H1 (cell line): ENCODE measurements around the gene NEU4. TPM values are rescaled to one million over a fixed set of nuclear protein-coding genes. Genes with fewer than 3 reads are reported as not detected.

ENCODE experiments used
- CTCF ChIA-PET: fragments of 300-600 bp; sonication (Branson Sonifier 250); formaldehyde crosslinking; loops from one replicate; lab custom pipeline; 2021; ENCODE audit not compliant: partially characterized antibody; lab: Charles Lee
- POLR2A ChIA-PET: fragments of 300-600 bp; sonication (Branson Sonifier 250); formaldehyde crosslinking; loops from one replicate; lab custom pipeline; 2021; ENCODE audit warnings: inconsistent platforms; ENCODE audit not compliant: partially characterized antibody; lab: Charles Lee
- DNase-seq, 2 experiments: peaks; one replicate each; pipeline versions ENCODE4 v3.0.0 to v3.0.0-alpha.2; 2010 to 2022; ENCODE audit warnings: low spot score in 2 of 2, low read depth in 1 of 2, mixed read lengths in 1 of 2
- FAIRE-seq: peaks from 2 replicates; lab custom pipeline; 2011; peaks lifted over from hg19 to GRCh38; lab: Jason Lieb, UNC
- H2AFZ ChIP-seq: 2 replicates; pipeline ENCODE4 v1.8.1; 2012; ENCODE audit warnings: low read length, inconsistent platforms
- H2AK5ac ChIP-seq: 2 replicates; pipeline ENCODE4 v1.6.1; 2013; ENCODE audit warnings: low read depth, low read length
- H2BK120ac ChIP-seq: replicated peaks from 2 replicates; pipeline ENCODE3; 2013; ENCODE audit warnings: low read depth, low read length, inconsistent platforms
- H2BK12ac ChIP-seq: 2 replicates; pipeline ENCODE4 v1.6.1; 2013; ENCODE audit warnings: low read depth, low read length
- H2BK15ac ChIP-seq: 2 replicates; pipeline ENCODE4 v1.6.1; 2013; ENCODE audit warnings: low read length
- H2BK20ac ChIP-seq: 2 replicates; pipeline ENCODE4 v1.6.1; 2013; ENCODE audit warnings: low read length
- H2BK5ac ChIP-seq: 2 replicates; pipeline ENCODE4 v1.6.1; 2013; ENCODE audit warnings: low read depth, low read length
- H3K14ac ChIP-seq: 2 replicates; pipeline ENCODE4 v1.6.1; 2013; ENCODE audit warnings: inconsistent platforms; ENCODE audit not compliant: insufficient read length
- H3K18ac ChIP-seq: 2 replicates; pipeline ENCODE4 v1.6.1; 2013; ENCODE audit warnings: low read length; ENCODE audit errors: extremely low read depth
- H3K23ac ChIP-seq: 2 replicates; pipeline ENCODE4 v1.6.1; 2013; ENCODE audit warnings: inconsistent platforms; ENCODE audit not compliant: insufficient read length
- H3K23me2 ChIP-seq: 2 replicates; pipeline ENCODE4 v1.6.1; 2013; ENCODE audit warnings: low read depth, low read length
- H3K27ac ChIP-seq: 2 replicates; pipeline ENCODE4 v1.6.1; 2011; ENCODE audit warnings: low read depth, low read length, inconsistent platforms
- H3K27me3 ChIP-seq, 4 experiments: replicated peaks in 1 of 4; 1 replicate in 1 of 4; 2 replicates in 3 of 4; pipeline versions ENCODE4 v1.6.1 to v1.8.1; 2011 to 2013; ENCODE audit warnings: low read length in 3 of 4, mild to moderate bottlenecking in 3 of 4, inconsistent platforms in 2 of 4, mixed read lengths in 2 of 4, moderate library complexity in 1 of 4; ENCODE audit not compliant: control insufficient read depth in 3 of 4, insufficient read depth in 3 of 4; ENCODE audit errors: extremely low read depth in 1 of 4
- H3K36me3 ChIP-seq, 4 experiments: 2 replicates each; pipeline versions ENCODE4 v1.6.1 to v1.8.1; 2011 to 2013; ENCODE audit warnings: mild to moderate bottlenecking in 4 of 4, low read length in 3 of 4, moderate library complexity in 2 of 4, control low read depth in 1 of 4, inconsistent platforms in 1 of 4; ENCODE audit not compliant: insufficient read depth in 4 of 4, control insufficient read depth in 2 of 4
- H3K4ac ChIP-seq: replicated peaks from 2 replicates; pipeline ENCODE3; 2013; ENCODE audit warnings: low read length, low read depth, mixed read lengths, inconsistent platforms; ENCODE audit not compliant: insufficient read length
- H3K4me1 ChIP-seq, 4 experiments: replicated peaks in 1 of 4; 1 replicate in 1 of 4; 2 replicates in 3 of 4; pipeline versions ENCODE4 v1.6.1 to v1.8.1; 2011 to 2013; ENCODE audit warnings: low read length in 3 of 4, inconsistent platforms in 2 of 4, mixed read lengths in 1 of 4; ENCODE audit not compliant: insufficient read depth in 4 of 4, control insufficient read depth in 3 of 4
- H3K4me2 ChIP-seq, 2 experiments: 2 replicates each; pipeline versions ENCODE4 v1.6.1 to v1.8.1; 2011 to 2013; ENCODE audit warnings: low read depth in 2 of 2, low read length in 2 of 2, control low read depth in 1 of 2, inconsistent platforms in 1 of 2, mild to moderate bottlenecking in 1 of 2; ENCODE audit not compliant: insufficient read depth in 1 of 2
- H3K4me3 ChIP-seq, 4 experiments: fragments of 200-600, 300-600 bp in 1 of 4; sonication (generic), shearing (Covaris generic), sonication (Bioruptor Twin) in 1 of 4; 2 replicates each; pipeline versions ENCODE4 v1.5.1 to v1.8.1; 2011 to 2016; ENCODE audit warnings: low read length in 4 of 4, low read depth in 3 of 4, control low read depth in 2 of 4, inconsistent platforms in 2 of 4, mild to moderate bottlenecking in 2 of 4, mixed read lengths in 1 of 4, moderate library complexity in 1 of 4; ENCODE audit not compliant: insufficient read depth in 2 of 4; ENCODE audit errors: extremely low read depth in 1 of 4
- H3K56ac ChIP-seq: replicated peaks from 2 replicates; pipeline ENCODE3; 2013; ENCODE audit warnings: low read depth, mild to moderate bottlenecking, mixed read lengths, low read length, inconsistent platforms; ENCODE audit not compliant: insufficient read length
- H3K79me1 ChIP-seq: 2 replicates; pipeline ENCODE4 v1.6.1; 2013; ENCODE audit warnings: low read depth, low read length, control low read depth
- H3K79me2 ChIP-seq, 2 experiments: 2 replicates each; pipeline versions ENCODE4 v1.6.1 to v1.8.1; 2012 to 2013; ENCODE audit warnings: low read length in 2 of 2, mild to moderate bottlenecking in 2 of 2, inconsistent platforms in 1 of 2; ENCODE audit not compliant: insufficient read depth in 2 of 2, control insufficient read depth in 1 of 2
- H3K9ac ChIP-seq, 4 experiments: replicated peaks in 1 of 4; 1 replicate in 1 of 4; 2 replicates in 3 of 4; pipeline versions ENCODE4 v1.6.1 to v1.8.1; 2011 to 2013; ENCODE audit warnings: low read depth in 3 of 4, low read length in 3 of 4, control low read depth in 2 of 4, mild to moderate bottlenecking in 2 of 4, moderate library complexity in 2 of 4, inconsistent platforms in 1 of 4; ENCODE audit errors: extremely low read depth in 1 of 4
- H3K9me3 ChIP-seq, 2 experiments: 2 replicates each; pipeline versions ENCODE4 v1.6.1 to v1.8.1; 2012 to 2013; ENCODE audit warnings: mild to moderate bottlenecking in 2 of 2, moderate library complexity in 2 of 2, control low read depth in 1 of 2, inconsistent platforms in 1 of 2, low read depth in 1 of 2, low read length in 1 of 2, mixed read lengths in 1 of 2; ENCODE audit not compliant: insufficient read depth in 2 of 2
- H4K20me1 ChIP-seq, 2 experiments: replicated peaks in 1 of 2; 2 replicates each; pipeline versions ENCODE3 to v1.8.1; 2011 to 2013; ENCODE audit warnings: inconsistent platforms in 2 of 2, low read length in 2 of 2, mild to moderate bottlenecking in 1 of 2; ENCODE audit not compliant: insufficient read depth in 2 of 2, control insufficient read depth in 1 of 2
- H4K5ac ChIP-seq: 2 replicates; pipeline ENCODE4 v1.6.1; 2013; ENCODE audit warnings: low read length, low read depth, mixed read lengths, inconsistent platforms; ENCODE audit not compliant: insufficient read length
- H4K8ac ChIP-seq: 2 replicates; pipeline ENCODE4 v1.8.0; 2013; ENCODE audit warnings: mild to moderate bottlenecking, moderate library complexity, low read length, inconsistent platforms; ENCODE audit not compliant: insufficient read depth; ENCODE audit errors: extremely low read depth
- H4K91ac ChIP-seq: replicated peaks from 2 replicates; pipeline ENCODE3; 2013; ENCODE audit warnings: low read length, mixed read lengths, inconsistent platforms; ENCODE audit not compliant: insufficient read length
- CBX8 ChIP-seq: fragments of 300-800, 300-1000 bp; sonication (generic); IDR thresholded peaks from 2 replicates; pipeline ENCODE4 v1.7.1; 2016; ENCODE audit warnings: low read depth, low read length, borderline replicate concordance
- CEBPB ChIP-seq: IDR thresholded peaks from 2 replicates; pipeline ENCODE4 v1.6.1; 2012; ENCODE audit warnings: low read depth, low read length
- CTCF ChIP-seq, 3 experiments: IDR thresholded peaks; 1 replicate in 2 of 3; 2 replicates in 1 of 3; pipeline versions ENCODE4 v1.5.1 to v1.6.1; 2011; ENCODE audit warnings: low read length in 3 of 3, mild to moderate bottlenecking in 3 of 3, inconsistent platforms in 2 of 3, low read depth in 1 of 3, moderate library complexity in 1 of 3; ENCODE audit not compliant: insufficient read depth in 1 of 3; ENCODE audit errors: control extremely low read depth in 1 of 3
- EP300 ChIP-seq, 2 experiments: IDR thresholded peaks; 1 replicate in 1 of 2; 2 replicates in 1 of 2; pipeline ENCODE4 v1.6.1; 2011 to 2012; ENCODE audit warnings: low read depth in 2 of 2, low read length in 2 of 2, mild to moderate bottlenecking in 2 of 2, borderline replicate concordance in 1 of 2, inconsistent platforms in 1 of 2, moderate library complexity in 1 of 2
- GABPA ChIP-seq: IDR thresholded peaks from 2 replicates; pipeline ENCODE4 v1.6.1; 2011; ENCODE audit warnings: mild to moderate bottlenecking, low read length, moderate library complexity, borderline replicate concordance; ENCODE audit not compliant: insufficient read depth
- HDAC2 ChIP-seq, 2 experiments: fragments of 300-600 bp in 1 of 2; sonication (generic) in 1 of 2; IDR thresholded peaks; 2 replicates each; pipeline ENCODE4 v1.6.1; 2011 to 2012; ENCODE audit warnings: low read depth in 2 of 2, low read length in 2 of 2, mild to moderate bottlenecking in 2 of 2, moderate library complexity in 2 of 2, borderline replicate concordance in 1 of 2, inconsistent platforms in 1 of 2
- RFX5 ChIP-seq: IDR thresholded peaks from 2 replicates; pipeline ENCODE4 v1.6.1; 2011; ENCODE audit warnings: low read depth, low read length, improper control_type of control experiment, borderline replicate concordance
- SP2 ChIP-seq: IDR thresholded peaks from 2 replicates; pipeline ENCODE4 v1.6.1; 2012; ENCODE audit warnings: mild to moderate bottlenecking, low read length, inconsistent platforms
- TCF12 ChIP-seq: IDR thresholded peaks from 2 replicates; pipeline ENCODE4 v1.6.1; 2011; ENCODE audit warnings: low read depth, mild to moderate bottlenecking, low read length
- YY1 ChIP-seq: IDR thresholded peaks from 2 replicates; pipeline ENCODE4 v1.6.1; 2011; ENCODE audit warnings: low read depth, mild to moderate bottlenecking, low read length
- WGBS, 2 experiments: shearing (Covaris generic) in 1 of 2; methylation state at CpG; one replicate each; pipeline versions ENCODE4 v1.1.6 to v1.1.7; 2013 to 2015; ENCODE audit warnings: low lambda C conversion rate in 2 of 2, mixed read lengths in 2 of 2, inconsistent platforms in 1 of 2, low coverage in 1 of 2, missing lambda C conversion rate in 1 of 2; ENCODE audit not compliant: insufficient replicate concordance in 2 of 2, insufficient coverage in 1 of 2, insufficient read length in 1 of 2; ENCODE audit errors: extremely low coverage in 1 of 2, missing lambda C conversion rate in 1 of 2; 5-methylcytosine and 5-hydroxymethylcytosine counted together
- polyA plus RNA-seq, 7 experiments: library from polyadenylated mRNA; depleted of rRNA in 3 of 7; stranded (reverse) in 5 of 7; unstranded in 2 of 7; fragments of >200 nt in 5 of 7; fragments of 200-250 nt in 2 of 7; gene quantifications; 1 replicate in 5 of 7; 2 replicates in 1 of 7; 4 replicates in 1 of 7; pipeline versions ENCODE4 v1.2.1 to v1.2.3, GENCODE V29; 2011 to 2013; ENCODE audit warnings: missing spikeins in 2 of 7, mixed read lengths in 2 of 7
- total RNA-seq: library from RNA; stranded (reverse); fragmentation: NEBNext Ultra II Directional; extraction: Animal tissue kit (Norgen Biotek cat#: 25700); gene quantifications from 2 replicates; pipeline ENCODE4 v1.2.1, GENCODE V29; 2021

NEU4 gene
- total and polyA plus RNA-seq, 2 of the 8 experiments (the other 6 are each of a cell fraction or from before 2014, with no cell fraction given), result 0.32 to 0.50 TPM

DNA sequence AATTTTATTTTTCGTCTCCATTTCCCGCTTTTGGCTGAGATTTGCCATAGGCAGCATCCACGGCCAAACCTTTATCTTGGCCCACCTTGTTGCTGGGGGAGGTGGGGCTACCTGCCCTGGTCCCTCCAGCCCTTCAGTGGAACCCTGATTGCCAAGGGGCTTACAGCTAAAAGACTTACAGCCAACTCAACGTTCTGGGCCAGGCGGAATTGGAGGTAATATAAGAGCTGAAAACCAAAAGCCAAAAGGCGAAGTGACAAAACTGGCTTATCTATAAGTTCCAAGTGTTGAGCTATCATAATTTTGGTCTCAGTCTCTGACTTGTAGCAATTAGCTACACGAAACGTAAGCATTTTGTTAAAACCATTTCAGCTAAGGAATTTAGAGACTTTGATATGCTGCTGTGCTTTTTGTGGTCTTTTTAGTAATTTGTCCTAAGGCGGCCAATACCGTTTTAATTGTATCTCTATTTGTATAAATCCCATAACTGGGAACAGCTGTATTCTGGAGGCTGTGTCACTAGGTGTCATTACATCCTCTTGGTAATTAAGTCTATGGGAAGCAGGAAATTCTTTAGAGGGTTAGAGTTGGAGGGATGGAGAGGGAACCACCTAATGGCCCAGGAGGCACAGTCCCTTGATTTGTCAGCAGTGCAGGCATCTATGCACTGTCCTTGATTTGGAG is 25.7 kb downstream of the NEU4 start:
- Histone ChIP-seq H3K4ac (no peak overlapping the region), H4K91ac (no peak overlapping the region), H3K9ac (no peak overlapping the region), H2BK15ac (no peak overlapping the region), H3K14ac (no peak overlapping the region), H3K79me2 (no peaks in the 10 kb centered on the region), H3K4me1 (no peaks in the 10 kb centered on the region), H4K20me1 (no peaks in the 10 kb centered on the region), H3K9me3 (no peaks in the 10 kb centered on the region), H3K56ac (no peak overlapping the region), H2BK20ac (no peak overlapping the region), H2BK12ac (no peak overlapping the region), H3K4me3 (no peak overlapping the region), H4K5ac (no peak overlapping the region), H3K79me1 (no peaks in the 10 kb centered on the region), H3K27ac (no peak overlapping the region), H3K4me2 (no peak overlapping the region), H3K36me3 (no peaks in the 10 kb centered on the region), H4K8ac (no peak overlapping the region), H3K27me3 (no peaks in the 10 kb centered on the region), H2AK5ac (no peak overlapping the region), H2BK5ac (no peak overlapping the region), H3K23ac (no peak overlapping the region), H3K23me2 (no peaks in the 10 kb centered on the region), H2BK120ac (no peak overlapping the region), H3K18ac (no peak overlapping the region), H2AFZ (no peak overlapping the region)
- FAIRE-seq, result no peak
- POLR2A ChIA-PET, result no interaction called here
- DNase-seq, result no peak
- 91% methylated on average over 10 of the region's 10 CpGs; no CpG with 5 or more reads in 1 of the 2 experiments for WGBS, 2 experiments
- CTCF ChIA-PET, result interaction anchor here (0.6 to 2.4 kb wide), 3 partner anchors 9 to 22 kb away, joined by 3 to 9 read pairs (median 6); no protein-coding TSS in a partner anchor
- TF ChIP-seq SP2, result no peak
- TF ChIP-seq YY1, result no peak
- no peak for TF ChIP-seq EP300 (IDR thresholded peaks at IDR 0.05; ENCODE audit: borderline replicate concordance in 1 of 2, low read depth in 2 of 2, low read length in 2 of 2)
- no peak for TF ChIP-seq CEBPB
- TF ChIP-seq TCF12, result no peak
- no peak for TF ChIP-seq RFX5
- no peak for TF ChIP-seq CTCF (IDR thresholded peaks at IDR 0.05; ENCODE audit: control extremely low read depth in 1 of 3, insufficient read depth in 1 of 3, low read depth in 1 of 3, low read length in 3 of 3)
- TF ChIP-seq CBX8, result no peak
- no peak for TF ChIP-seq GABPA
- TF ChIP-seq HDAC2 (IDR thresholded peaks at IDR 0.05; ENCODE audit: borderline replicate concordance in 1 of 2, low read depth in 2 of 2, low read length in 2 of 2), result no peak
